ENCODE measurements around the gene CDK5. TPM values are rescaled to one million over a fixed set of nuclear protein-coding genes. Genes with fewer than 3 reads are reported as not detected.

Gene CDK5
- total and polyA plus RNA-seq, 9 of the 15 experiments (the other 6 are each of a cell fraction or from before 2014, with no cell fraction given) = 3.2 to 38.0 (median 27.5) TPM

DNA sequence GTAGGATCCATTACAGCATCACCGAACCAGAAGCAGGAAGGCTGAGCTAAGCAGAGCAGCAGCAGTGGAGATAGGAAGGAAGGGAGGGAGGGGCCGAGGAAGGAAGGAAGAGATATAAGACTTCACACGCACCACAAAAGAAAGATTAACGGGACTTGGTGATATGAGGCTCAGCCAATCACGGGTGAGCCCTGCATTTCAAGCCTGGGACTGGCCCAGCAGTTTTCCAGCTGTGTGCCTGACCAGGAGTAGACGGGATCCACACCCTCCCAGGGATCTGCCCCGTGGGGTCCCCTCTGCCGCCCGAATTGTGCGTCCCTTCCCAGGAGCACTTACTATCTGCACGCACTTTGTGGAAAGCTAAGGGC is 49.6 kb downstream of the CDK5 start (continued):
- TF ChIP-seq ZNF695 (CRISPR knock-in tag; IDR thresholded peaks at IDR 0.05) (peak; percentile 77; the same call in 1 of the 2 replicates), KDM2B (CRISPR knock-in tag; IDR thresholded peaks at IDR 0.05) (no peak), CTCFL (IDR thresholded peaks at IDR 0.05; ENCODE audit: borderline replicate concordance, insufficient read depth, low read depth, low read length, poor library complexity, severe bottlenecking) (no peak), HMGN3 (IDR thresholded peaks at IDR 0.05; ENCODE audit: borderline replicate concordance, extremely low read depth, insufficient read length, low read depth, low read length) (peak; percentile 16), SPI1 (IDR thresholded peaks at IDR 0.05; ENCODE audit: borderline replicate concordance, low read depth, low read length) (peak; percentile 81; the same call in 1 of the 2 replicates), OTX1 (CRISPR knock-in tag; IDR thresholded peaks at IDR 0.05) (0 out of 2 replicates have a peak, but pooled peaks have one; percentile 3), ELF4 (CRISPR knock-in tag; IDR thresholded peaks at IDR 0.05) (peak; percentile 56; the same call in 1 of the 2 replicates), ZNF589 (CRISPR knock-in tag; IDR thresholded peaks at IDR 0.05; ENCODE audit: low read depth) (0 out of 2 replicates have a peak, but pooled peaks have one; percentile 46), MXI1 (IDR thresholded peaks at IDR 0.05; ENCODE audit: low read depth, low read length) (0 out of 2 replicates have a peak, but pooled peaks have one; percentile 4), EWSR1 (IDR thresholded peaks at IDR 0.05; ENCODE audit: borderline replicate concordance, low read depth, partially characterized antibody) (no peak), EP400 (IDR thresholded peaks at IDR 0.05) (no peak), POLR2A (conservative IDR thresholded peaks at IDR 0.05) (no peak), ZNF668 (CRISPR knock-in tag; IDR thresholded peaks at IDR 0.05) (no peak), TFAP4 (CRISPR knock-in tag; IDR thresholded peaks at IDR 0.05; ENCODE audit: borderline replicate concordance) (peak; percentile 83; the same call in 1 of the 2 replicates)
- TF ChIP-seq, protein P1, sequence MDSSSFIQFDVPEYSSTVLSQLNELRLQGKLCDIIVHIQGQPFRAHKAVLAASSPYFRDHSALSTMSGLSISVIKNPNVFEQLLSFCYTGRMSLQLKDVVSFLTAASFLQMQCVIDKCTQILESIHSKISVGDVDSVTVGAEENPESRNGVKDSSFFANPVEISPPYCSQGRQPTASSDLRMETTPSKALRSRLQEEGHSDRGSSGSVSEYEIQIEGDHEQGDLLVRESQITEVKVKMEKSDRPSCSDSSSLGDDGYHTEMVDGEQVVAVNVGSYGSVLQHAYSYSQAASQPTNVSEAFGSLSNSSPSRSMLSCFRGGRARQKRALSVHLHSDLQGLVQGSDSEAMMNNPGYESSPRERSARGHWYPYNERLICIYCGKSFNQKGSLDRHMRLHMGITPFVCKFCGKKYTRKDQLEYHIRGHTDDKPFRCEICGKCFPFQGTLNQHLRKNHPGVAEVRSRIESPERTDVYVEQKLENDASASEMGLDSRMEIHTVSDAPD (CRISPR knock-in tag; IDR thresholded peaks at IDR 0.05) = no peak
- TF ChIP-seq, protein P2, sequence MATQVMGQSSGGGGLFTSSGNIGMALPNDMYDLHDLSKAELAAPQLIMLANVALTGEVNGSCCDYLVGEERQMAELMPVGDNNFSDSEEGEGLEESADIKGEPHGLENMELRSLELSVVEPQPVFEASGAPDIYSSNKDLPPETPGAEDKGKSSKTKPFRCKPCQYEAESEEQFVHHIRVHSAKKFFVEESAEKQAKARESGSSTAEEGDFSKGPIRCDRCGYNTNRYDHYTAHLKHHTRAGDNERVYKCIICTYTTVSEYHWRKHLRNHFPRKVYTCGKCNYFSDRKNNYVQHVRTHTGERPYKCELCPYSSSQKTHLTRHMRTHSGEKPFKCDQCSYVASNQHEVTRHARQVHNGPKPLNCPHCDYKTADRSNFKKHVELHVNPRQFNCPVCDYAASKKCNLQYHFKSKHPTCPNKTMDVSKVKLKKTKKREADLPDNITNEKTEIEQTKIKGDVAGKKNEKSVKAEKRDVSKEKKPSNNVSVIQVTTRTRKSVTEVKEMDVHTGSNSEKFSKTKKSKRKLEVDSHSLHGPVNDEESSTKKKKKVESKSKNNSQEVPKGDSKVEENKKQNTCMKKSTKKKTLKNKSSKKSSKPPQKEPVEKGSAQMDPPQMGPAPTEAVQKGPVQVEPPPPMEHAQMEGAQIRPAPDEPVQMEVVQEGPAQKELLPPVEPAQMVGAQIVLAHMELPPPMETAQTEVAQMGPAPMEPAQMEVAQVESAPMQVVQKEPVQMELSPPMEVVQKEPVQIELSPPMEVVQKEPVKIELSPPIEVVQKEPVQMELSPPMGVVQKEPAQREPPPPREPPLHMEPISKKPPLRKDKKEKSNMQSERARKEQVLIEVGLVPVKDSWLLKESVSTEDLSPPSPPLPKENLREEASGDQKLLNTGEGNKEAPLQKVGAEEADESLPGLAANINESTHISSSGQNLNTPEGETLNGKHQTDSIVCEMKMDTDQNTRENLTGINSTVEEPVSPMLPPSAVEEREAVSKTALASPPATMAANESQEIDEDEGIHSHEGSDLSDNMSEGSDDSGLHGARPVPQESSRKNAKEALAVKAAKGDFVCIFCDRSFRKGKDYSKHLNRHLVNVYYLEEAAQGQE (IDR thresholded peaks at IDR 0.05; ENCODE audit: borderline replicate concordance) = no peak
- TF ChIP-seq, protein P2 (CRISPR knock-in tag; IDR thresholded peaks at IDR 0.05; ENCODE audit: low read depth) = no peak

All from K562 (cell line).